Activated CD8-positive, alpha-beta memory T cell treated with anti-CD3 and anti-CD28 coated beads for 36 hours (primary cell): ENCODE measurements around the gene DAND5. TPM values are rescaled to one million over a fixed set of nuclear protein-coding genes. Genes with fewer than 3 reads are reported as not detected.
"Not testable (repeated sequence)": the region's sequence is repeated elsewhere in the genome, so short reads cannot be mapped to it uniquely, and the experiment has no call there.

Experiments used
- CTCF ChIA-PET: fragments of 350-600 bp; sonication (Branson Sonifier 250); formaldehyde crosslinking; loops from one replicate; lab custom pipeline; 2021; ENCODE audit warnings: antibody characterized with exemption; lab: Charles Lee
- POLR2A ChIA-PET: fragments of 350-600 bp; sonication (Branson Sonifier 250); formaldehyde crosslinking; loops from one replicate; lab custom pipeline; 2021; ENCODE audit warnings: antibody characterized with exemption; lab: Charles Lee
- total RNA-seq, 2 experiments: library from RNA; stranded (reverse); gene quantifications; one replicate each; pipeline ENCODE4 v1.2.3, GENCODE V29; 2021

DAND5 gene
- total RNA-seq, 2 experiments from 2014 or later: not detected

- ChIA-PET POLR2A (interaction anchor here (0.5 kb wide), 1 partner anchor 165 kb away, joined by 3 read pairs; no protein-coding TSS in a partner anchor), CTCF (no interaction called here)
Observed at GRCh38 chr19:12940897-12941296, 28.5 kb upstream of the DAND5 start.

- ChIA-PET CTCF (interaction anchor here (0.7 to 0.9 kb wide), 2 partner anchors 22 to 1194 kb away, joined by 3 to 7 read pairs; no protein-coding TSS in a partner anchor), POLR2A (interaction anchor here (0.6 to 0.7 kb wide), 2 partner anchors 9 to 15 kb away, joined by 5 to 7 read pairs; no protein-coding TSS in a partner anchor)
Observed at GRCh38 chr19:12943437-12944044, 25.8 kb upstream of the DAND5 start.

- ChIA-PET CTCF (interaction anchor here (0.9 kb wide), 1 partner anchor 21 kb away, joined by 3 read pairs; no protein-coding TSS in a partner anchor), POLR2A (no interaction called here)
Observed at GRCh38 chr19:12944104-12944674, 25.2 kb upstream of the DAND5 start.

DNA sequence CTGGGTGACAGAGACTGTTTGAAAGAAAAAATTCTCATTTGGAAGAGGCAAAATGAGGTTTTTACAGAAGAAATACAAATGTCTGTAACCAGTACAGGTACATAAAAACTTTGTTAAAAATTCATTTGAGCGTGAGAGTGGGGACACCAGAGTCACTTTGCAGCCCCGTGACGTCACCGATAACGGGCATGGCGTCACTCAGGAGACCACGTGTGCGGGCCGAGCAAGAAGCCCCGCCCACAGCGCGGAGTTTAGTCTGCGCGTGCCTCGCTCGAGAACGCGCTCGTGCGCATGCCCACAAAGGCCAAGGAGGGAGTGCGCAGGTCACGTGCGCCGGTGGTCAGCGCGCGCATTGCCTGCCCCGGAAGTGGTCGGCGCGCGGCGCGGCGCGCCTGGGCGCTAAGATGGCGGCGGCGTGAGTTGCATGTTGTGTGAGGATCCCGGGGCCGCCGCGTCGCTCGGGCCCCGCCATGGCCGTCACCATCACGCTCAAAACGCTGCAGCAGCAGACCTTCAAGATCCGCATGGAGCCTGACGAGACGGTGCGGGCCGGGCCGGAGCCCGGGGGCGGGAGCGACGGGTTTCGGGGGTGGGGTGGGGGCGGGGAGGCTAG is 23.8 kb upstream of the DAND5 start, which contains the start of gene RAD23A:
TSS of gene RAD23A (plus strand) at position 384 of the 613 bp plus-strand sequence. CDS start at position 471, 87 bp downstream.
- ChIA-PET CTCF (interaction anchor here (1.0 to 3.5 kb wide), 2 partner anchors 12 to 19 kb away, joined by 3 to 12 read pairs; partner anchors contain the start of gene FARSA), POLR2A (interaction anchor here (1.3 kb wide), 1 partner anchor 13 kb away, joined by 6 read pairs; no protein-coding TSS in a partner anchor)

DNA sequence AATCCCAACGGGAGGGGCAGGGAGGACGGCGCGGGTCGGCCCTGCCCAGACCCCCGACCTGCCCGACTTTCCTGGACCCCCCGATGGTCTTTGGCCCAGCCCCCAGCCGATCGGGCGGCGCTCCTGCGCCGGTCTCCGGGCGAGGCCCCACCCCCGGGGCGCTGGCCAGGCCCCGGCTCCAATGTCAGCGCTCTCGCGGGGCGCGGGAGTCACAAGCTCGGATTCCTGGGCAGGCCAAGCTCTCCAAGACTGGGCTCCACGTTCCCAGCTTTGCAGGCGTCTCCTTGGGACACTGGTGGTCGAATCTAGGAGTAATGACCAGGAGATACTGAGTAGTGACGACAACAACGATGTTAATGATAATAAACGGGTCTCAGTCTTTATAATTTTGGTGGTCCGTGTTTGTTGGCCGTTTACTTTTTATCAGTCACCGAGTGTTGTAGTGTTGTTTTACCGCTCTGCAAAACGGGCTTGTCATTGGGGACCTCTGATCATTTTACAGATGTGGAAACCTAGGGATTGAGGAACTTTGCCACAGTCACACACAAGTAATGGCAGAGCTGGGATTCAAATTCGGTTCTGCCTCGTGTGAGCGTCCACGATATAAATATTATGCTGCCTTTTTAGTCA is 23.2 kb upstream of the DAND5 start:
- ChIA-PET POLR2A (interaction anchor here (0.6 to 1.3 kb wide), 6 partner anchors 8 to 61 kb away, joined by 3 to 6 read pairs (median 4); no protein-coding TSS in a partner anchor), CTCF (interaction anchor here (0.7 to 3.5 kb wide), 3 partner anchors 10 to 19 kb away, joined by 3 to 12 read pairs (median 3); partner anchors contain the start of gene FARSA)

DNA sequence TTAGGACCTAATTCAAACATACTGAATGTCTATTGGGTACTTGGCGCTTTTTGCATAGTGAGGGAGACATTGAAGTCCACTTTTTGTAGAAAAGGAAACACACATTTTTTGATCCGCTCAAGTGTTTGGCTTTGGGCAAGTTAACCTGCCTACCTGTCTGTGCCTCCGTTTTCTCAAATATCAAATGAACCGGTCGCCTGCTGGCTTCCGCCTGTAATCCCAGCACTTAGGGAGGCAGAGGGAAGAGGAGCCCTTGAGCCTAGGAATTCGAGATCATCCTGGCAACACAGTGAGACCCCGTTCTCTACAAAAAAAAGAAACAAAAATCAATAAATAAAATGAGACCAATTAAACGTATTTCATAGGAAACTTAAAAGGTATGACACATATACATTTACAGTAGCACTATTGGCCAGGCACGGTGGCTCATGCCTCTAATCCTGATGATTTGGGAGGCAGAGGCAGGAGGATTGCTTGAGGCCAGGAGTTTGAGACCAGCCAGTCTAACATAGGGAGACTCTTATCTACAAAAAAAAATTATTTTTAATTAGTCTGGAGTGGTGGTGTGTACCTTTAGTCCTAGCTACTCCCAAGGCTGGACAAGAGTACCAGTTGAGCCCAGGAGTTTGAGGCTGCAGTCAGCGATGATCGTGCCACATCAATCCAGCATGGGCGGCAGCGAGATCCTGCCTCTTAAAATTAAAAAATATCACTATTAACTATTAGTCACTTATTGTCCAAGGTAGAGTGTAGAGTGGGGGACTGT is 22.5 kb upstream of the DAND5 start:
- ChIA-PET CTCF (interaction anchor here (0.7 to 3.5 kb wide), 3 partner anchors 9 to 18 kb away, joined by 3 to 12 read pairs (median 3); partner anchors contain the start of gene FARSA), POLR2A (interaction anchor here (0.6 to 1.3 kb wide), 6 partner anchors 7 to 61 kb away, joined by 3 to 6 read pairs (median 4); no protein-coding TSS in a partner anchor)

DNA sequence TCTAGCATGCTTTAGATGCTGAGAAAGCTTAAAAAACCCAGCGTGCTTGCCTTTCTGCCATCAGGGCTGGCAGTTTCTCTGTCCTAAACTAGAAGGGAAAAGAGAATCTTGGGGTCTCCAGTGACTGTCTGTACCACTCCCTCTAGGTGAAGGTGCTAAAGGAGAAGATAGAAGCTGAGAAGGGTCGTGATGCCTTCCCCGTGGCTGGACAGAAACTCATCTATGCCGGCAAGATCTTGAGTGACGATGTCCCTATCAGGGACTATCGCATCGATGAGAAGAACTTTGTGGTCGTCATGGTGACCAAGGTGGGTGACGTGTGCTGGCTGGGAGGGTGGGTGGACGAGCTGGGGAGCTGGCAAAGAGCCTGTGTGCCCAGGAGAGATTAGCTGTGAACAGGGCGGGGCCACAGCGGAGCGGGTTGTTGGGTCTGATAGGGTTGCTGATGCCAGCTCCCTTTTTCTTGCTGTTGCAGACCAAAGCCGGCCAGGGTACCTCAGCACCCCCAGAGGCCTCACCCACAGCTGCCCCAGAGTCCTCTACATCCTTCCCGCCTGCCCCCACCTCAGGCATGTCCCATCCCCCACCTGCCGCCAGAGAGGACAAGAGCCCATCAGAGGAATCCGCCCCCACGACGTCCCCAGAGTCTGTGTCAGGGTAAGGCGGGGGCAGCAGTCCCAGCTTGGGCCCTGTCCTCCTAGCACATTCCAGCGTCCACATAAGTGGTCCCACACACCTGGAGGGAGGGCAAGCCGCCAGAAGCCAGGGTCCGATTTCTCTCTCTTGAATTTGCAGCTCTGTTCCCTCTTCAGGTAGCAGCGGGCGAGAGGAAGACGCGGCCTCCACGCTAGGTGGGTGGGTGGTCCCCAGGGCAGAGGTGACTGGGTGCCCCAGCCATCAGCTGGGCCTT is 21.4 kb upstream of the DAND5 start:
- CTCF ChIA-PET: interaction anchor here (3.5 kb wide), 1 partner anchor 17 kb away, joined by 12 read pairs; no protein-coding TSS in a partner anchor
- POLR2A ChIA-PET: no interaction called here

DNA sequence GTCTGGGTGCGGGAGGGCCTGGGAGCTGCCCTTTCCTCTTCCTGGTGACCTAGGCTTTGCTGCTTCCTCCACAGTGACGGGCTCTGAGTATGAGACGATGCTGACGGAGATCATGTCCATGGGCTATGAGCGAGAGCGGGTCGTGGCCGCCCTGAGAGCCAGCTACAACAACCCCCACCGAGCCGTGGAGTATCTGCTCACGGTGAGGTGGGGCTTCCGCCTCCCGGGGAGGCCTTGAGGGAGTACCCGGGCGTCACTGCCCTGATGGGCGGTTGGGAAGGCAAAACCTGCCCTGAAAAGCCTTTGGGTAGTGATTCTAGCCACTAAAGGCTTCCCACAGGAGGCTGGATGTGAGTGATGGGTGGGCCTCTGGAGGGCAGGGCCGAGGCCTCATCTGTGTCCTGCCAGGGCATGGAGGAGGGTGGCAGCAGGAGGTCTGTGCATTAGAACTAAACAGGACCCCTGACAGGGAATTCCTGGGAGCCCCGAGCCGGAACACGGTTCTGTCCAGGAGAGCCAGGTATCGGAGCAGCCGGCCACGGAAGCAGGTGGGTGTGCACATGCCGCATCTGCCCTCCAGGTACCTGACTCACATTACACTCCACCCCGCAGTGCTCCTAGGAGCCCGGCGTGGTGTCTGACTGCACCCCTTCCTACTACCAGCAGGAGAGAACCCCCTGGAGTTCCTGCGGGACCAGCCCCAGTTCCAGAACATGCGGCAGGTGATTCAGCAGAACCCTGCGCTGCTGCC is 20.6 kb upstream of the DAND5 start:
- ChIA-PET CTCF (interaction anchor here (1.9 to 3.5 kb wide), 2 partner anchors 16 kb away, joined by 8 to 12 read pairs; no protein-coding TSS in a partner anchor), POLR2A (no interaction called here)

DNA sequence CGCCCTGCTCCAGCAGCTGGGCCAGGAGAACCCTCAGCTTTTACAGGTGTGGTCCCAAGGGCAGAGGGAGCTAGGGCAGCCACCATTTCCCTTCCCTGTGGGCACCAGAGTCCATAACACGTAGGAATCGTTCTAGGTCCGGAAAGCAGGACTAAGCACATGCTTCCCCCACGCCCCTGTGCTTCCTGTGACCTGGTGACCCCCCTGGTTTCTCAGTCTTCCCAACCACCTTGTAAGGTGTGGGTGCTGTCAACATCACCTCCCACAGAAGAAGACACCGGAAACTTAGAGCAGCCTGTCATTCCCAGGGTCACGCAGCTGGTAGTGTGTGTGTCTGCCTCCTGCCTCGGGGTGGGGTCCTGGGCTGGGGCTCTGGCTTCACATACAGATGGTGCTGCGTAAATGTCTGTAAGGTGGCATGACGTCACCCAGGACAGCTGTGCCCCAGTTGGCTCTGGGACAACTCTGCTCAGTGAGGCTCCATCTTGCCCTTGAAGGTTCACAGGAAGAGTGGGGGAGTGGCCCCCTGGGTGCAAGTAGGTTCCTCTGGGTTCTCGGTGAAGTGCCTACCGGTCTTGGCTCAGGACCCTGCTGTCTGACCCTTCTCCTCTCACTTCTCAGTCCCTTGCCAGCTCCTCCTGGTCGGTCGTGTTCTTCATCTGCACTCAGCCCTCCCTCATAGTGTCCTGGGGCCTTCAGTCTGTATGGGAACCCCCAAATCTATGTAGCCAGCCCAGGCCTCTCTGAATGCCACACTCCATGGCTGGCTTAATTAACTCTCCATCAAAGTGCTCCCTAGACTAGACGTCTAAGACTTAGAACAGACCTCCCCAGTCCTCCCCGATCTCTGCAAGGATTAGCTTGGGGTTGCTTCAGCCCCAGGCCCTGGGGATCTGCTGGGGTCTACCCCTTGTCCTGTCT is 19.8 kb upstream of the DAND5 start:
- CTCF ChIA-PET: interaction anchor here (1.9 kb wide), 1 partner anchor 15 kb away, joined by 8 read pairs; no protein-coding TSS in a partner anchor
- POLR2A ChIA-PET: no interaction called here

- POLR2A ChIA-PET, CTCF ChIA-PET: not testable (repeated sequence)
Observed at GRCh38 chr19:12952050-12952449, 17.3 kb upstream of the DAND5 start.

DNA sequence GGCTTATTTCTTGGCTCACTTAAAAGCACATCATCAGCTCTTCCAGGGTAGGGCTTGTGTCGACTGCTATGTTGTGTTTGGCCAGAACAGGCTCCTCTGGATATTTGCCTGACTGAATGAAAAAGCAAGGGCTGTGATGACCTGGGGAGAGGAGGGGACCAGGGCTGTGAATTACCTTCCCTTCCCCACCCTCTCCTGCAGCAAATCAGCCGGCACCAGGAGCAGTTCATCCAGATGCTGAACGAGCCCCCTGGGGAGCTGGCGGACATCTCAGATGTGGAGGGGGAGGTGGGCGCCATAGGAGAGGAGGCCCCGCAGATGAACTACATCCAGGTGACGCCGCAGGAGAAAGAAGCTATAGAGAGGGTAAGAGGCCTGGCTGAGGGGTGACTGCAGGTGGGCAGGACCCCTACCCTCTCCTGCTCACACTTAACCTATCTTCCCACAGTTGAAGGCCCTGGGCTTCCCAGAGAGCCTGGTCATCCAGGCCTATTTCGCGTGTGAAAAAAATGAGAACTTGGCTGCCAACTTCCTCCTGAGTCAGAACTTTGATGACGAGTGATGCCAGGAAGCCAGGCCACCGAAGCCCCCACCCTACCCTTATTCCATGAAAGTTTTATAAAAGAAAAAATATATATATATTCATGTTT is 16.8 kb upstream of the DAND5 start:
- ChIA-PET CTCF (interaction anchor here (1.2 to 1.4 kb wide), 2 partner anchors 13 to 143 kb away, joined by 3 to 7 read pairs; no protein-coding TSS in a partner anchor), POLR2A (interaction anchor here (0.5 to 0.6 kb wide), 2 partner anchors 9 to 218 kb away, joined by 4 to 5 read pairs; partner anchors contain the start of gene TRIR)

GRCh38 chr19:12953138-12953798 is 16.1 kb upstream of the DAND5 start:
- ChIA-PET CTCF (interaction anchor here (1.1 to 1.4 kb wide), 3 partner anchors 12 to 143 kb away, joined by 3 to 7 read pairs (median 3); no protein-coding TSS in a partner anchor), POLR2A (interaction anchor here (0.5 to 1.3 kb wide), 4 partner anchors 7 to 219 kb away, joined by 3 to 5 read pairs (median 4); partner anchors contain the start of gene TRIR)

- POLR2A ChIA-PET: interaction anchor here (0.6 to 1.3 kb wide), 3 partner anchors 8 to 1737 kb away, joined by 3 to 4 read pairs (median 3); no protein-coding TSS in a partner anchor
- CTCF ChIA-PET: interaction anchor here (1.1 to 2.9 kb wide), 4 partner anchors 11 to 142 kb away, joined by 3 to 20 read pairs (median 5); no protein-coding TSS in a partner anchor
Observed at GRCh38 chr19:12953799-12954611, 15.4 kb upstream of the DAND5 start.
